UCSD-AML1 (cell line): ENCODE results near the gene YIF1A.
A peak's percentile ranks its signal among the peaks of the same experiment; 100 is the strongest.
"Not testable (repeated sequence)": the region's sequence is repeated elsewhere in the genome, so short reads cannot be mapped to it uniquely, and the experiment has no call there.

Source experiments
- DNase-seq: peaks from one replicate; lab custom pipeline; 2025; ENCODE audit not compliant: unreplicated experiment; lab: John Stamatoyannopoulos, UW

YIF1A gene

DNA sequence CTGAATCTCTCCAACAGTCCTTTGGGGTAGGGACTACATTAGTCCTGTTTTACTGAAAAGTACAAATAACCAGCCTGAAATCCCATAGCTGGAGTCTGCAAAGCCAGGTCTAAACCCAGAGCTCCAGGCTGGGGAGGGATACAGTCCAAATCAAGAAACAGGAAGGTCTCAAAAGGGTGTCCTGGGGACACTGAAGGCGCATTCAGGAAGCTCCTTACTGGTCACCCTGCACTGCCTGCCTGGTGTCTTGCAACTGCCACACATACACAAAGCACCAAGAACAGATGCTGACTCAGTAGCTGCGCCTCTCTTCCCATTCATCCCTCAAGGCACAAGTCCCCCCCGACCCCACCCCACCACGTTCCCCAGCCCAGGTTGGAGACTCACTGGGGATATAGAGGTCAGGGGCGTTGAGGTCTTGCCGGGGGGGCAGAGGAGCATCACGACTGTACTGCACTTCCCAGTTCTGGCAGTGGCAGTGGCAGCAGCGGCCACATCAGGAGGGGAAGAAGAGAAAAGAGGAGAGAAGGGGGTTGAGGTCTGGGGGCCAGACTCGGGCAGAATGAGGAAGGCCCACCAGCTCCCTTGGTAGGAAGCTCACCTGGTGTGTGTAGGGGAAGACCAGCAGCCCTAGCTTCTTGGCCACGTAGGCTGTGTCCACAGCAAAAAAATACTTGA lies 1.6 kb downstream of the YIF1A start:
- no peak for DNase-seq

DNA sequence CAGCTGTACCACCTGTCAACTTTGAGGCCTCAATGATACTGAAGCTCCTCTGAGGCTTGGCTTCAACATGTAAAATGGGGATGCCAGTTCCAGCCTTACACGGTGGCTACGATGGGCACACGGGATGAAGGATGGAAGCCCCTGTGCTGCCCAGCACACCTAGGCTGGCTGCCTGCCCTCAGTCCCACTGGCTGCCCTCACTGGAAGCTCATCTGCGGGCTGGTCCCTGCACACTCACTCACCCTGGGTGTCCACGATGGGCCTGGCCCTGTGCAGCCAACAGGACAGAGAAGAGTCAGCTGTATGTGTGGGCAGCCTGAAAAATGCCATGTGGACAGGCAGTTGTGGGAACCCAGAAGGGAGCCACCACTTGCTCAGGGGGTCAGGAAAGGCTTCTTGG lies 2.2 kb downstream of the YIF1A start:
- DNase-seq, result no peak

DNA sequence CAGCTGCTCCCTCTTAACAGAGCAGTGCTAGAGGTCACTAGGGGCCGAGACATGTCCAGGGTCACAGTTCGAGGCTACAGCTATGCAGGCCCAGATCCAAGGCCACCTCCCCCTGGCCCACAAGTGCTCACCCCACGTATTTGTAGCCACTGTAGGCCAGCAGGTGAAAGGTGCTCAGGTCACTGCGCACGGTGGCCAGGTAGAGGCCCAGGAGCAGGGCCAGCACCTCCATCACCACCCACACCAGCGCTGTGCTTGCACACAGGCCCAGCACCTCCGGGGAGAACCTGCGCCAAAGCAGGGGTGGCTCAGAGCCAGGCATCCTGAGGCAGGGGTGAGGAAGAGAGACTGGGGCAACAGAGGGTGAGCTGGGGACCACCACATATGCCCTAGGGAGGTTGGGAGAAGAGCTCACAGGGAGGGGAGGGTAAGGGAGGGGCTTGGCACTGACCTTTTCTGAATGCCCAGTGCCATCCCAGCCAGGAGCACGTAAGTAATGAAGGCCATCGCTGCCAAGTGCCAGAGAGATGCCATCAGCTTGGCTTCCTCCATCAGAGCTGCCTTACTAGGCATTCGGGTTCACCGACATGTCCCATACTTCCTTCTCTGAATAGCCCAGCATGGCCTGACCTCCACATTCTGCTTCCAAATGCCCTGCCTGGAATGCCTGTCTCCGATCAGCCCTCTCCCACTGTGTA lies 3.5 kb downstream of the YIF1A start:
- no peak for DNase-seq

DNA sequence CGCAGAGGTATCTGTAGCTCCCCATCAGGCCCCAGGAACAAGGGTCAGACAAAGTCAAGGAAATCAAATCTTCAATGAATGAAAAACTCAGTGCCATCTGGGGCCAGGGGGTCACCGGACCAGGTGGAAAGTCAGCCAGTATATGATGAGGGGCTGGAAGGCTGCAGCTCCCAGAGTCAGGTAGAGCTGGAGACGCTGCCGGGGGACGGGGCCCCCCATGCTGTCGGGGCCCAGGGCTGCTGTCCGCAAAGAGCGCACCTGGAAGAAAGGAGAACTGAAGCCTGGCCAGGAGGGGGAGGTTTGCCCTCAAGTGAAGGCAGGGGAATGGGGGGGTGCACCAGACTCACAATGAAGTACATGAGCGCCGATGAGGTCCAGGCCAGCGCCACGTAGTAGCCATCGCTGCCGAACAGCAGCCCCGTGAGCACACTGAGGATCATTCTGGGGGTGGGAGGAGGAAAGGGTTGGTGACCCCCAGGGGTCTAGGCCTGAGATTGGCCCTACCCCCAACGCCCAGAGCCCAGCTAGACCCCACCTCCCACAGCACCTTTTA lies 4.3 kb downstream of the YIF1A start:
- DNase-seq, result no peak

DNA sequence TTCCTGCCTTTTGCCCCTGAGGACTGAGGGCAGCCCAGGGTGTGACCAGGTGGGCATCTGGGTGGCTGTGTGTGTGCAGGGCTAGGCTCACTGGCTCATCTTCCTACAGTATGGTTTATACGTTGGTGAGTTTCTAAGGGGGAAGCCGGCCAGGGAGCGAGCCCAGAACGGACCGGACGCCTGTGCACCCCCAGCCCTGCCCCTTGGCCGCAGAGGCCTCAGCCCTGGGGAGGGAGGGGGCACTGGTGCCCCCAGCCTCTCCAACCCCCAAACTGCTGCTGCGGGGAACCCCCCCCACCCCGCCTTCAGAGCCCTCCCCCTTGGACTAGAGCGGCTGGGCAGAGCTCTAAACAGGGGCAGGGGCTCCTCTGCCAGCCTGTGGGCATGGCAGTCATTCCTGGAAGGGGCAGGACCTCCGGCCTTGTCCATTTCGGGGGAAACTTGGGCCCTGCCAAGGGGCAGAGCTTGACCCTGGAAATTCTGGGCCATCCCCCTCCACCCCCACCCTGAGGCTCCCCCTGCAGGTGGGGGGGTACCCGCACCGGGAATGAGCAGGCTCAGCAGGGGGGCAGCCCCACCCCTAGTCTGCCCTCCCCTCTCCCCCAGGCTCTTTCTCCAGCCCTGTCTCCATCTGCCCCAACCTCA lies 5.4 kb downstream of the YIF1A start:
- DNase-seq, result no peak

DNA sequence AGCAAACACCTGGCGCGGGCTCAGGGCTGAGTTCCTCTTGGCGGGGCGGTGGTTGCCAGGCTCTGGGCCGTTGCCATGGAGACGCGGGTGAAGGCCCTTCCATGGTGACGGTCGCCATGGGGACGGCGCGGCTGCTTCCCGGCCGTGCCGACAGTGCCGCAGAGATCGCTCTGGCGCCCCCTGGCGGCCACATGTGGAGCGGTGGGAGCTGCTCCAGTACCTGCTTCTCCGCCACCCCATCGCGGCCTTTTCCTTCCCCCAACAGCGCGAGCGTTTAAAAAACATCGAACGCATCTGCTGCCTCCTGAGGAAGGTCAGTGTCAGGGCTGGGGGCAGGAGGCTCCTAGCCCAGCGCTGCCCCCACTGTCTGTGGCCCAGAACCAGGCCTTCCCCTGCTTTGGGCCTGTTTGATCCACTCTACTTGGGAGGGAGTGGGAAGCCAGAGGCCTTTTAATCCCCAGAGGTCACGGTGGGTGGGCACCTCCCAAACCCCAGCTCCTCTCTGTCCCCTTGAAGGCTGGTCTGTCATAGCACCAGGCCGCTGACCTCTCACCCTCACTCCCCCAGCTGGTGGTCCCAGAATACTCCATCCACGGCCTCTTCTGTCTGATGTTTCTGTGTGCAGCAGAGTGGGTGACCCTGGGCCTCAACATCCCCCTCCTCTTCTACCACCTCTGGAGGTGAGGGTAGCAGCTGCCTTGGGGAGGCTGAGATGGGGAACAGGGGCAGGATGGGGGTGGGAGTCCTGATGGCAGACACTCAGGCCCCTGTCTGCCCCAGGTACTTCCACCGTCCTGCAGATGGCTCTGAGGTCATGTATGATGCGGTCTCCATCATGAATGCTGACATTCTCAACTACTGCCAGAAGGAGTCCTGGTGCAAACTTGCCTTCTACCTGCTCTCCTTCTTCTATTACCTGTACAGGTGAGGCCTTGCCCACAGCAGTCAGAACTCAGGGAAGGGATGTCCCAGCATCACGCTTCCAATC lies 6.2 kb downstream of the YIF1A start:
- DNase-seq, result peak; percentile 96

DNA sequence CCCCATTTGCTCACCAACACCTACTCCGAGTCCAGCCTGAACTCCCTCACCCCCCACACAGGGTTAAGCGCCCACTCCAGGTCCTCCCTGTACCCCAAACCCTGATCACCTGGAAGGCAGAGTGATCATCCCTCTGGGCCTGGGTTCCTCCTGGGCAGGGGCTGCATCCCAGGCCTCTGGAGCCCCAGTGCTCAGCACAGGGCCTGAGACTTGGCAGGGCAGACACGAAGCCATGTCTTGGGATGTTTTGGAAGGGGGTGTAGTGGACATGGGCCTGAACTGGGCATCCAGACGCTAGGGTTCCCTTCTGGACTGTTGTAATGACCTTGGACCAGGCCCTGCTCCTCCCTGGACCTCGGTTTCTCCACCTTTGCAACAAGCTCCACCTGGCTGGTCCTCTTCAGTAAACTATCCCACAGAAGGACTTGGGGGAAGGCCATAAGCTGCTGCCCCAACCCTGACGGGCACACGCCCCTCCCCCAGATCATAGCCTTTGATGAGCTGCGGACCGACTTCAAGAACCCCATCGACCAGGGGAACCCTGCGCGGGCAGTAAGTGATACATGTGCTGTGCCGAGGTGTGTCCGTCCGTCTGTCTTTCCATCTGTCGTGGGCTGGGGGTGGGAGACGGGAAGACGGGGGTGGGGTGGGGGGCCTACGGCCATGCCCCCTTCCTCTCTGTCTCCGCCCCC lies 7.0 kb downstream of the YIF1A start:
- DNase-seq, result no peak

DNA sequence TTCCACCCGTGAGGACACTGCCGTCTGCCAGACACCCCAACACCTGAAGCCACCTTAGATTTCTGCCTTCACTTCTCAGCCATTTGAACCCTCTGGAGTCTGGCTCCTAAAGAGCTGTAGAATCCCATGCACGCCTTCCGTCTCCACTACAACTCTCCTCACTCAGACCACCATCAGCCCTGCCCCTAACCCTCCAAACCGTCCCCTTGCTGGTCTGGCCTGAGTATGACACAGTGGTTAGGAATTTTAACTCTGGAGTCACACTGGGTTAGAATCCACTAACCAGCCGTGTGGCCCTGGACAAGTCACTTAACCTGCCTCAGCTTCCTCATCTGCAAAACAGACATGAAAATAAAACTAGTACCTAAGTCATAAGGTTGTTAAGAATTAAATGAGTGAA lies 7.9 kb downstream of the YIF1A start:
- DNase-seq, result no peak

DNA sequence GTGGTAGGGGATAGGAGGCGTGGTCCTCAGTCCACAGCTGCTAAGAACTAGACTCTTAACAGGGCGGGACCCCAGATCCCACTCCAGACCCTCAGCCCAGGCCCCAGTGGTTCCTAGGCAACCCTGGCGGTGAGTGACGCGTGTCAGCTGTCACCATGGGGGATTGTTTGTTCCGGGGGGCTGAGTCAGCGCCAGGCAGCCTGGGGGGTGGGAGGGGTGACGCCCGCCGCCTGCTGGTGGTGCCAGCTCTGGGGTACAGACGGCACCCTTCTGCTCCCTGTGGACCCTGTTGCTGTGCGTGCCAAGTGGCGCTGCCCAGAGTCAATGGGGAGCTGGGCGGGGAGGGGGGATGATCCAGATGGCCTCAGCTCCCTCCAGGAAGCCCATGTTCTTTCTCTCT lies 8.5 kb downstream of the YIF1A start:
- no peak for DNase-seq

DNA sequence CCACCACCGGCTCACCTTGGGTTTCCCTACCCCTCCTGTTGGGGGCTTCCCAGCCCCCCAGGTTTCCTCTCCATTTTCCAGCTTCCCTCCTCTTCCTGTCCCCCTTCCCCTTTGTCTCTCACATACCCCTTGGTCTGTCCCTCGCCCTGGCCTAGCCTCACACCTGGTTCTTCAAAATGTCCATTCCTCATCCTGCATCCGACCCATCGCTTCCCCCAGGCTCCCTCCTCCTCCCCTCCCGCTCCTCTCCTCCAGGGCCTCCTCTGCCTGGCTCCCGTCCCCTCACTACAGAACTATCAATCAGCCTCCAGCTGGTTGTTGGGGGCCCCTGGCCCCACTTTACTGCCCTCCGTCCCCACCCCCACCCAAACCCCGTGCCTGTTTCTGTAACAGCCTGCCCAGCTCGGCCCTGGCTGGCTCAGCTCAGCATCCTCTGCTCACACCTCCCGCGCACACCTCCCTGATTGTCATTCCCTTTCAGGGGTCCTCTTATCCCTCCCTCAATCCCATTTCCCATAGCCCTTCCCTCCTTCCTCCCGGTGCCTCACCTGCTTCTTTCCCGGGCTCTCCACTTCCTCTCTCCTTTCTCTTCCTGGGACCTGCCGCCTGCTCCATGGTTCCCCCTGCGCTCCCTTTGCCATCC lies 9.7 kb downstream of the YIF1A start:
- DNase-seq, result no peak

DNA sequence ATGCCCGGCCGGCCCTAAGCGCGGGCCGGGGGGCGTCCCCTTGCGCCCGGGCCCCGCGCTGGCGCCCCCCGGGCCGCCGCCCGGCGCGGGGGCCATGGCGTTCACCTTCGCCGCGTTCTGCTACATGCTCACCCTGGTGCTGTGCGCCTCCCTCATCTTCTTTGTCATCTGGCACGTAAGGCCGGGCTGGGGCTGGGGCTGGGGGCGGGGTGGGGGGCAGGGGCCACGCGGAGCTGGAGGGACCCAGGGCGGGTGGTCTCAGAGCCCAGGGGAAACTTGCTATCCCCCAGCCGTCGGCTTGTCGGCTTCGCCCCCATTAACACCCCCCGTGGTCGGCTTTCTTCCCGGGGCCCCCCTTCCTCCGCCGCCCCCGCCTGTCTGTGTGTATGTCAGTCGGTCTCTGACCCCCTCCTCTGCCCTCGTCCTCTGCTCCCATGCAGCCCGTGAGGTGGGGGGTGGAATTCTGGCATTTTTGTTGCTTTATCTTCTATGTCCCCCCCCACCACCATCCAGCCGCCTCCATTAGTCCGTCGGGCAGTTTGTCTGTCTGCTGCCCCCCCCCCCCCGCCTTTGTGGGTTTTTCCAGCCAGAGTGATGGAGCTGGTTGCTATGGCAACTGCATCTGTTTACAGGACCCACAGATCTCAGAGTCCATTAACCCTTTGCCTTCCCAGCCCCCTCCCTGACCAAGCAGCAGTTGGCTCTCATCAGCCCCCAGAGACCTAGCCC lies 10.4 kb downstream of the YIF1A start:
- DNase-seq, result no peak

DNA sequence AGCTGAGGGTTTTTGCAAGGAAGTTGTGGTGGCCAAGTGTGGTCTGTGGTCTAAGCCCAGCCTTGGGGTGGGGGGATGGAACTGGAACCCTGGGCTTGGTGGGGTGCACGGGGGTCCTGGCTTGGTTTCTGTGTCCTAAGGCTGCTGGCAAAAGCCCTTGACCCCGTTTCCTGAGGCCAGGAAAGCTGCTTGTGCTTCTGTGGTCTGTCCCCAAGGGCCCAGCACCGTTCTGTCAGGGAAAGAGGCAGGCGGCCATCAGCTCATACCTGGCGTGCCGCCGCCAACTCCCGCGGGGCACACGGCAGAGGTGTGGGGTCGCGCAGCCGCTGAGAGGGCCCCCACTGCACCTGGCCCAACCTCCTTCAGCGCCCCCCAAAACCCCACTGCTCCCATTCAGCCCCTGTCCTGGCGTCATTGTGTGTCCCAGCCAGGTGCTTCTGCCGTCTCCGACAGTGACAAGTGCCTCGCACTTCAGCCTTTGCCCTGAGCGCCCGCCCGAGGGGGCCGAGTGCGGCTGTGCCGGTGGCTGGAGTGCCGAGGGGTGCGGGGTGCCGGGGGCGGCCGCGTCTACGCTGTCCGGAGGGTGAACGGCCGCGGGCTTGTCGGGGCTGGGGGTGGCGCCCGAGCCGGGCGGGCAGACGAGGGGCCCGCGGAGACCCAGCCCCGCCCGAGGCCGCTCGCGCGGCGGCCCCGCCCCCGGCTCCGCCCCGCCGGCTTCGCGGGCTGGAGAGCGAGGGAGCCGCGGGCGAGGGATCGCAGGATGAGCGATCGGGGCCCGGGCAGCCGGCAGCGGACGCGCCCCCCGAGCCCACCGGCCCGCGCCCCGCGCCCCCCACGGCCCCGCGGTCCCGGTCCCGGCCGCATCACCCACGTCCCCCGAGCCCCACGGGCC lies 11.2 kb downstream of the YIF1A start, which contains the start of gene CNIH2:
Gene CNIH2, plus strand, starts transcription at position 705 of the 892 bp plus-strand sequence. CDS start 282 bp downstream, outside the sequence.
- DNase-seq, result peak; percentile 38

DNA sequence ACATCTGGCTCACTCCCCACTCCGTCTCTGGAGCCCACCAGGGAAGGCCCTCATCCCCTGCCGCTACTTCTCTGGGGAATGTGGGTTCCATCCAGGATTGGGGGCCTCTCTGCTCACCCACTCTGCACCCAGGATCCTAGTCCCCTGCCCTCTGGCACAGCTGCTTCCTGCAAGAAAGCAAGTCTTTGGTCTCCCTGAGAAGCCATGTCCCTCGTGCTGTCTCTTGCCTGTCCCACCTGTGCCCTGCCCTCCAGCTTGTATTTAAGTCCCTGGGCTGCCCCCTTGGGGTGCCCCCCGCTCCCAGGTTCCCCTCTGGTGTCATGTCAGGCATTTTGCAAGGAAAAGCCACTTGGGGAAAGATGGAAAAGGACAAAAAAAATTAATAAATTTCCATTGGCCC lies 11.9 kb downstream of the YIF1A start:
- DNase-seq, result peak; percentile 36

DNA sequence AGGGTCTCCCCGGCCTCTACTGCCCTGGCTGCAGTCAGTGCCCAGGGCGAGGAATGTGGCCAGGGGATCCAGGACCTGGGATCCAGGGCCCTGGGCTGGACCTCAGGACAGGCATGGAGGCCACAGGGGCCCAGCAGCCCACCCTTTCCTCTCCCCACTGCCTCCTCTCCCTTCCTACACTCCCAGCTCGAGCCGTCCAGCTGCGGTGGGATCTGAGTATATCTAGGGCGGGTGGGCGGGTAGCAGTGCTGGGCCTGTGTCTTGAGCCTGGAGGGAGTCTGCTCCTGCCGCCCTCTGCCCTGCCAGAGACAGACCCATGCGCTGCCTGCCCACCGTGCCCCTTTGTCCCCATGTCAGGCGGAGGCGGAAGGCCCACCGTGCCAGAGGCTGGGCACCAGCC lies 12.3 kb downstream of the YIF1A start:
- DNase-seq, result not testable (repeated sequence)

DNA sequence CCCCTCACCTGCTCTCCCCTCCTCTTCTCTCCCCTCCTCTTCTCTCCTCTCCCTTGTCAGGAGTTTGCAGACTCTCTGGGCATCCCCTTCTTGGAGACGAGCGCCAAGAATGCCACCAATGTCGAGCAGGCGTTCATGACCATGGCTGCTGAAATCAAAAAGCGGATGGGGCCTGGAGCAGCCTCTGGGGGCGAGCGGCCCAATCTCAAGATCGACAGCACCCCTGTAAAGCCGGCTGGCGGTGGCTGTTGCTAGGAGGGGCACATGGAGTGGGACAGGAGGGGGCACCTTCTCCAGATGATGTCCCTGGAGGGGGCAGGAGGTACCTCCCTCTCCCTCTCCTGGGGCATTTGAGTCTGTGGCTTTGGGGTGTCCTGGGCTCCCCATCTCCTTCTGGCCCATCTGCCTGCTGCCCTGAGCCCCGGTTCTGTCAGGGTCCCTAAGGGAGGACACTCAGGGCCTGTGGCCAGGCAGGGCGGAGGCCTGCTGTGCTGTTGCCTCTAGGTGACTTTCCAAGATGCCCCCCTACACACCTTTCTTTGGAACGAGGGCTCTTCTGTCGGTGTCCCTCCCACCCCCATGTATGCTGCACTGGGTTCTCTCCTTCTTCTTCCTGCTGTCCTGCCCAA lies 12.8 kb downstream of the YIF1A start:
- no peak for DNase-seq

DNA sequence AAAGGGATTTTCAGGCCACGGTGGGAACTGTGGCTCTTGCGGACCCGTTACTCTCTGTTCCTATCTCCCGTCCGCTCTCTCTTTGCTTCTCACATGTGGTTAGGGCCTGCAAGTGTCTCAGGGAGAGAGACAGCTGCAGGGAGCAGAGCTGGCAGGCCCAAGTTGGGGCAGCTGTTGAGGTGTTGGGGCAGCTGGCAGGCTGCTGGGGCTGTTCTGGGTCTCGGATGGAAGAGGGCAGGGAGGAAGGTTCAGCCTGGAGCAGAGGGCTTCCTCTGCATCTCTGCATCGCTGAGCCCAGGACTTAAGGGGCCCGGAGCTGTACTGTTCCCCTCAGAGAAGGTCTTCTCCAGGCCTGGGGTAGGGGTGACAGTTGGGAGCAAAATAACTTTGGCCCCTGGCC lies 13.5 kb downstream of the YIF1A start:
- no peak for DNase-seq

DNA sequence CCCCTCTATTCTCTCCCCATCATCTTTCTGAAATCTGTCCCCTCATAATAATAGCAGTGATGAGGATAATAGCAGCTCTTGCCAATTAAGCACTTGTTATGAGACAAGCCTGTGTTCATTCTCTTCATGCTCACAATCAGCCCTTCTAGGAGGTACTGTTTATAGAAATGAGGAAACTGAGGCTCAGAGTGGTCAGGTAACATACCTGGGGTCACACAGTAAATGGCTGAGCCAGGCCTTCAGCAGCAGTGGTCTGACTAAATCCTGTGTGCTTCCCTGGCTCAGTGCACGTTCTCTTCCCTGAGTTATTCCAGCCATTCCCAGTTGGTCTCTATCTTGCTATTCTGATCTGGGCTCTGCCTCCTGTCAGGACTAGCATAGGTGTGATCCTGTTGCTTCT lies 14.7 kb downstream of the YIF1A start:
- DNase-seq, result no peak

DNA sequence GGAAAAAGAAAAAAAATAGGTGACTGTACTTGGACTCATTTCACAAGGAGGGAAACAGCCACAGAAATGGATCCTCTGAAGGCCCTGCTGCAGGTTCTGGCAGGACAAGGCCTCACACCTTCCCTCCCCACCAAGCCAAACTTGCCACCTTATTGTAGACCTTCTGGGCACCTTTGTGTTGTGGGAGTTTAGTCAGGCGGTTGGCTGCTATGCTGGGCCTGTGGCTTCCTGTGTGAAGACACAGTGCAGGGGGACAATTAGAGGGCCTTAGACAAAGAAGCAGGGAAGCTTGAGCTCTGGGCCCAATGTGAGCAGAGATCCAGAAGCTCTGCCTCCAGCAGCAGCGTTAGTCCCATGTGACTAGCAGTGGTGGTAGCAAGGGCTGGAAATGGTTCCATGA lies 16.3 kb downstream of the YIF1A start:
- DNase-seq, result no peak
